H1 (cell line): ENCODE measurements around the gene ZNF839. TPM values are rescaled to one million over a fixed set of nuclear protein-coding genes. Genes with fewer than 3 reads are reported as not detected.

ENCODE experiments used
- polyA plus RNA-seq, 7 experiments: library from polyadenylated mRNA; depleted of rRNA in 3 of 7; stranded (reverse) in 5 of 7; unstranded in 2 of 7; fragments of >200 nt in 5 of 7; fragments of 200-250 nt in 2 of 7; gene quantifications; 1 replicate in 5 of 7; 2 replicates in 1 of 7; 4 replicates in 1 of 7; pipeline versions ENCODE4 v1.2.1 to v1.2.3, GENCODE V29; 2011 to 2013; ENCODE audit warnings: missing spikeins in 2 of 7, mixed read lengths in 2 of 7
- total RNA-seq: library from RNA; stranded (reverse); fragmentation: NEBNext Ultra II Directional; extraction: Animal tissue kit (Norgen Biotek cat#: 25700); gene quantifications from 2 replicates; pipeline ENCODE4 v1.2.1, GENCODE V29; 2021

Gene ZNF839
- total and polyA plus RNA-seq, 2 of the 8 experiments (the other 6 are each of a cell fraction or from before 2014, with no cell fraction given): 8.1 to 9.4 TPM

Other genes with a start within 250 kb of the ZNF839 start
- gene HSP90AA1, start 232.7 kb upstream of the ZNF839 start, total RNA-seq: 846 and 878 TPM in 2 replicates
- 207 and 339 TPM in 2 replicates for gene HSP90AA1, start 232.7 kb upstream of the ZNF839 start, polyA plus RNA-seq (2011; rRNA removed)
- gene WDR20, start 179.8 kb upstream of the ZNF839 start, total RNA-seq: 26.6 and 26.7 TPM in 2 replicates
- 10.9 and 11.2 TPM in 2 replicates for gene WDR20, start 179.8 kb upstream of the ZNF839 start, polyA plus RNA-seq (2011; rRNA removed)
- gene MOK, start 14.6 kb upstream of the ZNF839 start, total RNA-seq: 1.7 and 2.5 TPM in 2 replicates
- gene MOK, start 14.6 kb upstream of the ZNF839 start, polyA plus RNA-seq (2011; rRNA removed): 2.1 and 2.8 TPM in 2 replicates
- 47.8 and 53.2 TPM in 2 replicates for gene CINP, start 43.1 kb downstream of the ZNF839 start, total RNA-seq
- 51.6 and 59.9 TPM in 2 replicates for gene CINP, start 43.1 kb downstream of the ZNF839 start, polyA plus RNA-seq (2011; rRNA removed)
- gene TECPR2, start 43.2 kb downstream of the ZNF839 start, total RNA-seq: 19.4 and 23.2 TPM in 2 replicates
- gene TECPR2, start 43.2 kb downstream of the ZNF839 start, polyA plus RNA-seq (2011; rRNA removed): 6.8 and 9.2 TPM in 2 replicates
- 35.0 and 37.0 TPM in 2 replicates for gene ANKRD9, start 190.0 kb downstream of the ZNF839 start, total RNA-seq
- gene ANKRD9, start 190.0 kb downstream of the ZNF839 start, polyA plus RNA-seq (2011; rRNA removed): 41.8 and 47.5 TPM in 2 replicates